HG02970 (cell line): ENCODE measurements around the gene SORCS1.

Experiments
- ATAC-seq: cut with Tn5 transposase; IDR thresholded peaks from one replicate; pipeline ENCODE4 v1.9.1; 2021; ENCODE audit warnings: mild to moderate bottlenecking, moderate library complexity, moderate number of reproducible peaks; ENCODE audit not compliant: unreplicated experiment, low FRiP score

Gene SORCS1

DNA sequence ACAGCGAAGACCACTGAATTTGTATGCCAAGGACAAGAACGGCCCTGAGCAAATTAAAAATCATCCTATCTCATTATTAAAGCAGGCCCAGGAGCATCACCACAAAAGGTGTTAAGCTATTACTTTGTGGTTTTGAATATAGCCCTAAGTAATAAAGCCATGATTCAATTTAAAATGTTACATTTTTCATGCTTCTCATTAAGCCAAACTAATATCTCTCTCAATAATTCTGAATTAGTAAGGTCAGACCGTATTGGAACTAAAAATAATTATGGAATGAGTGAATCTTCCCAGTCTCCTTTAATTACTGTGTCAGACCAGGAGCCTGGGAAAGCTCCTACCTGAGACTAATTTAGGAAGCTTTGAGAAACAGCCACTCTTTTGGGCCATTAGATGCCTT lies 162.4 kb downstream of the SORCS1 start:
- no peak for ATAC-seq

DNA sequence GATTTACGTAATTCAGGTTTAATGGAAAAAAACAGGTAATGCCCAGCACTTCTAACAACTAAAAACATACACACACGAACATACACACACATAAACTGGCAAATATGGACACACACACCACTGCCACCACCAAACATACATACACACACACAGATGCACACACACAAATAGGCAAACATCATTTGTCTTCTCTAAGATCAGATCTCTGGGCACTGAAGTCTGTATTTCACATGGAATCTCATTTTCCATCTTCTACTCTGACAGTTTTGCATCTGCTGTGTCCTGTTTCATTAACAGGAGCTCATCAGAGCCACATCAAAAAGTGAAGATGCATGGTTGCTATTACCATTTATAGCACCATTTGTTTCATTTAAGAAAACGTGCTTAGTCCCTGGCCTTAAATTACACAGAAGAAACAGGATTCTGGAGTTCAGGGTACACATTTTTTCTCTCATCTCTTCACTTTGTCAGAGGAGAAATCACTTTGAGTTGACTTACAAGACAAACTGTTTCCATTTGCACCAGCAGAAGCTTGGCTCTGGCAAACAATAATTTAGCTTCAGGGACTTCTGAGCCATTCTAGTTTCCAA lies 165.3 kb downstream of the SORCS1 start:
- no peak for ATAC-seq

DNA sequence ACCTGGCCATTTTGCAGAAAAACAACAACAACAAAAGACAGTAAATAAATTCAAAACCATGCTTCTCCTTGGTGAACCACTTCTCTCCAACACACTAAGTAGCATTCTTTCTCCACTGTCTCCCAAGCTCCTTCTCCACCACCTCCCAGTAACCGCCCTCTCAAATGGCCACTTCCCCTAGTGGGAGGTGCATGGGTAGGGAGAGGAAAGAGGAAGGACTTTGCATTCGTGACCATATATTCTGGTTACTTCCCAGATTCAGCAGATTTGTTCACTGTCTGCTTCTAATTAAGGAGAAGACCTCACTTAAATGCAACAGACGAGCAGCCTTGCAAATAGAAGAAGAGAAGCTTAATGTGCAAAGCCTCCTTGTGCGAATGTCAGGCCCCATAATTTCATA lies 166.8 kb downstream of the SORCS1 start:
- ATAC-seq = no peak

DNA sequence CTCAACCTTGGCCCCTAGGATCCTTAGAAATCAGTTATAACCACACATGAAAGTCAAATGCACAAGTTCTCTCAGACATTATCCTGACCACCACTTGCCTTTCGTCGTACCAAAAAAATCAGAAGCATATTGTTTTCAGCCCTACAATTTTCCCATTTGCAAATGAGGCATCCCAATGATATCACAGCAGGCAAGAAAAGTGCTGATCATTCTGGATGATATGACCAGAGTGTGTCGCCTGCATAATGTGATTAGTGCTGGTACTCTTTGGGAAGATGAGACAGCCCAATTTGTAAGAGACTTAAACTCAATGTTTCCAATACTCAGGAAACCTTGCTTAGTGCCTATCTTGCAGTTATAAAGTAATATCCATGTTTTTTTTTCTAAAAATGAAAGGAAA lies 168.0 kb downstream of the SORCS1 start:
- ATAC-seq = no peak

DNA sequence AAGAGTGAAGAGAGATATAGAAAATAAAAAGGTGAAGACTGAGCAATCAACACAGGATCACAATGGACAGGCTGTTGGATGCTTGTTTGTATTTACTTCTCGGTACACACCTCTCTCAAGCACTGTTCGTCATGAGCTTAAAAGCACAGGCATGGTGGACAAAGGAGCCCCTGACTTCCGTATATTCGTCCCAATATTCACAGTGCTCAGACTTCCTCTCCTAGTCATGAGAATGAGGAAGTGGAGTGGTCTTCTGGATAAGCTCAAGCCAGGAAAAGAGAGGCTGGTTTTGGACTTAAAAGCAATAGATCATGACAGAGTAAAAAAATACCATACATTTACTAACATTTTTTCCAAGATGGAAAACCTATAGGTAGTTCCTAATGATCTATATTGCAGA lies 172.5 kb downstream of the SORCS1 start:
- ATAC-seq = no peak

DNA sequence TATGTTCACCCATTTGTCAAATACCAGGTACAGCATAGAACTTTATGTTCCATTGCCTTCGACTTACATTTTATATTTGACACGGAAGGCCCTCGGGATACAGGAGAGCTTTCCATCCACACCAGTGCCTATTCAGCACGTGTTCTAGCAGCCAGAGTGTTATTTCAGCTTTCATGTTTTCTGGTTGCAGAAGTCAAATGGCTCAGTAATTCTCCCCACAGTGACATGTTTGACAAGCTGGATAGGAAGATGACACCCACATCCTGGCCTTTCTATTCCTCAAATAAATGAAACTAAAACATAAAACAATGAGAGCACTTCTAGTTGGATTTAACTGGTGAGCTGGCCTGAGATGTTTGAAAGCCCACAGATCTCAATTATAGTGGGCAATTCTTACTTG lies 173.4 kb downstream of the SORCS1 start:
- ATAC-seq = no peak

DNA sequence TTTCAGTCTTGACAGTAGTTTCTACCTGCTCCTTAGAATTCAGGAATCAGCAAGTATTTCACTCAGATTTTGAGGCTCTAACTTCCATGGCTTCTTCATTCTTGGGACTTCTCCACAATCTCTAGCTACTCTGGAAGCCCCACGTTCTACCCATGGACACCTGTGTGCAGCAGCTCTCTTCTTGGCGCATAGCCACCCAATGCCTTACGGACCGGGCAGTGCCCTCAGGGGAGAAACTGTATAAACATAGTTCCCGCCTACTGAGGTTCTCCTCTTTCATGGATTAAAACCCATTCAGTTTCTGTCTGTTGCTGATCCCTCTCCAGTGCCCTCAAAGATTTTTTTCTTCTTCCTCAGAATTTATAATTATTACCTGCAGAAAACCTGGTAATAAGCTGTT lies 177.1 kb downstream of the SORCS1 start:
- no peak for ATAC-seq

DNA sequence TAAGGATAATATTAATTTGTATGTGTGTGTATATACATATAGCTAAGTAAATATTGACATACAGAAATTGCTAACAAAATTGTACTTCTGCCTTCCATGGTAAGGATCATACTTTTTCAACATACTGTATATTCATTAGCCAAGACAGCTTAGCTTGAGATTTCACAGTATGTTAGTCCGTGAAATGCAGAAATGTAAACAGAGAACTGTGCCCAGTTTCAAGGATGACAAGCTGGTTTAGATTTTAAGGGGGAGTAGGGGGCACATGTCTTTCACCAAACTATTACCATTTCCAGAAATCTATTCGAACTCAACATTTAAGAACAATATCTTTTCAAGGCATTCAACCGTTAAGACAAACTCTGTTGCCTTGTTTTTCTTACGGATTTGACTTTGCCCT lies 182.2 kb downstream of the SORCS1 start:
- ATAC-seq = no peak

DNA sequence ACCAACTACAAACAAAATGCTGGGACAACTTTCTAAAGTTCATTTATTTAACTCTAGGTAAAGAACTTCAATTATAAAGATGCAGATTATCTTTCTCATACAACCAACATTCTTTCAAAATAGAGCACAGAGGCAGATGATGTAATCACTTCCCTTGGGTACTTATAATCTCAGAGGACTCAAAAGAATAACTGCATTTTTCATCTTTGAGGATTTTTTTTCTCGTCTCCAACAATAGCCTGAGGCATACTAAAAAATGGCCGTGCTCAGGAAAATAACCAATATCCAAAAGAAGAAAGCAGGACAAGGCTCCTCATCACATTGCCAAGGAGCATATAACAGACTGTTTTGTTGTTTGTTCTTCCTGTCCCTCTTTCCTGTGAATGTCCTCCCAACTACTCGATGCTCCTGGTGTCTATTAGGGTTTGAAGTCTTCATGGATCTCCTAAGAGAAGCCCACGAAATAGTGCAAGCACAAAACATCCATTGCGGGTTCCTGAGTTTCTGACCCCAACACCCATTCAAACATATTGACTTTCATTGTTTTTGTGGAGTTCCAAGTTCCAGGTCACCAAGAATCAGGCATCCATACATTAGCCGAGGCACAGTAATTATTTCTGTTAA lies 182.9 kb downstream of the SORCS1 start:
- no peak for ATAC-seq

DNA sequence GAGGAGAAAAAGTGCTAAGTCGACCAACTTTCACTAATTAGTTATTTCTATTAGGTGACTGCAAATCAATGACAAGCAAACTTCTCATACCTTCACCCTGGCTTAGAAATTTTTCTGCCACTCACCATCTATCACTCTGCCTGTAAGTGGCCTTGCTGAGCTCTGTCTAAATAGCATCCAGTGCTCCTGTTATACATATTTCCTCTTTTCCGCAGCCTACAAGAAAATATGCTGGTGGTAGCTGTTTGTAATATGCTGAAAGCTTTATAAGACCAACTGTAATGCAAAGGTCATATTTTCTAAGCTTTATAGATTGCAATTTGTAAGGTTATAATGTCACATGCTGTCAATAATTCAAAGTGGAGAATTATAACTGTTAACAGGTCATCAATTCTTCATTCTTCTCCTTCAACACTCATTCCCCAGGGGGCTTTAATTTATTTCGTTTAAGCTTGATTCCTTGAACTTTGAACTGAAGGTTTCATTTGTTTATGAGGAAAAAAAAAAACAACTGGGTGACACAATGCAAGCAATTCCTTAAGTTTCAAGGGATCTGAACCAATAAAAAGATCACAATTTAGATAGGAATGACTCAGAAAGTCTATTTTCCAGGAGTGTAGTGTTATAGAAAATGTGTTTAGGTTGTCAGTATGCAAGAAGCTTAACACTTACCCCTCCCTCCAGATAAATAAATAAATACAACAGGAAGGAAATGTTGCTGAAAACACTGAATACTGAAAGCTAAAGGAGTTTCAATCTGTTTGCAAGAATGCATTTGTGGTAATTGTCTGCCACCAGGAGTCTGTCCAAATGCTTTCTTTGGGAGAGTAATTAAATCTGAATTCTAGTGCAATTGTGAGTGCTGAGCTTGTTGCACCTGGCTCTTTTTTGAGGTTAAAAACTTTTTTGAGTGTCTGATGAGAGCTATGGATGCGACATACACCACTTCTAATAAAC lies 183.7 kb downstream of the SORCS1 start:
- no peak for ATAC-seq

DNA sequence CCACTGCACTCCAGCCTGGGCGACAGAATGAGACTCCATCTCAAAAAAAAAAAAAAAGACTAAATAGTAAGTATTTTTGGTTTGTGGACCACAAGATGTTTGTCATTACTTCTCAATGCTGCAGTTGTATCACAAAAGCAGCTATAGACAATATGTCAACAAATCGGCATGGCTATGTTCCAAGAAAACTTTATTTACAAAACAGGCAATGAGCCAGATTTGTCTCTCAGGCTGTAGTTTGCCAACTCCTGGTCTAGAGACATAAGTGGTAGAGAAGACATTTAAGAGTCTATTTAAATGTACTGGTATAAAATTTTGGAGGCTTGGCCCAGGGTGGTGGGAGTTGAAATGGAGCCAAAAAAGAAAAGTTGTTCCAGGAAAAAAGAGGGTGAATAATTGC lies 185.8 kb downstream of the SORCS1 start:
- ATAC-seq = no peak

DNA sequence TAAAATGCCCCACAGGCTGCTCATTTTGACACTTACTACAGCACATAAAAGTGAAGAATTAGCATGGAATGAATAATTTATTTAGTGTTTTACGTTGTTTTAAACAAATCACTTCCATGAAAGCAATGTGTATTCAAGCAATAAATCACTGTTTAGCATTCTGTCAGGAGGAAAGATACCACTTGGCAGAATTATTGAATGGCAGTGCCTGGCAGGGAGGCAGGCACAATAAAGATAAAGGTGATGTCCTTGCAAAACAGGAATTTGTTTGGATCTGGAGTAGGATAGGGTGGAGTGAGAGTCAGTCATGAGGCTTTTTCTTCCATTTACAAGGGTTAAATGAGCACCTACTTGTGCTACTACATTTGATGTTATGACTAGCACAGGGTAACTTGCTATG lies 190.8 kb downstream of the SORCS1 start:
- ATAC-seq = no peak

DNA sequence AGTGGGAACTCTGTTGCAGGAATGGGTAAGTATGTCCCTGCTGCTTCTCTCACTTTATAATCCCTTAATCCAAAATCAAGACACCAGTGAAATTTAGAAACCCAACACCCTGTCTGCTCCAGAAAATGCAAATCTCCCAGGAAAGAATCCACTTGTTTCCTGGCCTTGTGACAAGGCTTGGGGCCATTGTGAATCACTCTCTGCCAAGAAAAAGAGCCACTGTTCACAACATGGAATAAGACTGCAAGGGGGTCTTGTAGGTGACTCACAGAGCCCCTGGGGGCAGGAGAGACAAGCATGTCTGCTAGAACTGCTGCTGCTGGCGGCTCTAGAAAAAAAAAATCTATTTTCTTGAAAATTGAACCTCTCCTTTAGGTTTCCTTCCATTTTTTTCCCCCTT lies 191.2 kb downstream of the SORCS1 start:
- ATAC-seq = no peak

DNA sequence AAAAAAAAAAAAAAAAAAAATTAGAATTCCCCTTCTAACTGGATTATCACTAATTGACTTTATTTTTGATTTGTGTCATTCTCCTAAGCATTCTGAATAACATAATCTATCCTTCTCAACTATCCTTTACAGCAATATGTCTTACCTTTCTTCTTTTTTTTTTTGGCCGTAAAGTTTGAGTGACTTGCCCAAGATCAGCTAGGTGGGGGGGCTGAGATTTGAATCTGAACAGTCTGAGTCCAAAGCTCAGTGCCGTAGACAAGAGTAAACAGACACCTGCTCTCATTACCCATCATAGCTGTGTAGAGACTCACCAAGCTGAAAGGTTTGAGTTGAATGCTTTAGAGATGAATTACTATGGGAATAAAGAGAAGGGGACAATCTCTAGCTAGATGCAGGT lies 192.1 kb downstream of the SORCS1 start:
- ATAC-seq = no peak

DNA sequence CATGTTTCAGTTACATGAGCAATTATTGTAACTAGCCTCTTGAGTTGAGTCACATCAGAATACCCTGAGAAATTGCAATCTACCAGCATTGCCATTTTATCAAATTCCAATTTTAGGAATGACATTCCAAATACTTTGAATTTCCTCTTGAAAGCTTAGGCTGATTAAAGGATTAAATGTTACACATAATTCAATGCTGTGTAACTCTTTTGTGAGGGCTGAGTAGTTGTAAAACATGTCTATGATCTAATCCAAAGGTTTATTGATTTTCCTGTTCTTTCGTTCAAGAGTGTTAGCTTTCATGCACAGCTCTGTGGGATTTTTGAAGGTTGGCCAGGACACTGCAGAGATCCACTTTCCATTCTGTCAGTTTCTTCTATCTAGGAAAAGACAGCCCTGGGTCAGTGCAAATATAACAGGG lies 193.1 kb downstream of the SORCS1 start:
- no peak for ATAC-seq

DNA sequence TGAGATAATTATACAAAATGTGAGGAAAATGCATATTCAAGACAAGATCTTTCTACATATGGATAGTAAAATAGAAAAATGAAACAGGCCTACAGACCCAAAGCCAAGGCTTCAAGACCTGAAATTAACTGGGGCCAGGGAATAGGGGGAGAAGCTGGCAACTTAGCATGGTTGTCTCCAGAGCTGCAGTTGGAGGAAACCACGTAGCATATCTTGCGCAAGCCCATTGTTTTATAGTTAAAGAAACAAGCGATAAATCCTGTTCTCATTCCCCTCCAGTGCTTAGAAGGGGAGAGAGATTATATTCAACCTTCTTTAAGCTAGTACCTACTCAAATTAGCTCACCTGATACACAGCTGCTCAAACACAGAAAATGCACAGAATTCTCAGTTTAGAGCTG lies 197.1 kb downstream of the SORCS1 start:
- no peak for ATAC-seq

DNA sequence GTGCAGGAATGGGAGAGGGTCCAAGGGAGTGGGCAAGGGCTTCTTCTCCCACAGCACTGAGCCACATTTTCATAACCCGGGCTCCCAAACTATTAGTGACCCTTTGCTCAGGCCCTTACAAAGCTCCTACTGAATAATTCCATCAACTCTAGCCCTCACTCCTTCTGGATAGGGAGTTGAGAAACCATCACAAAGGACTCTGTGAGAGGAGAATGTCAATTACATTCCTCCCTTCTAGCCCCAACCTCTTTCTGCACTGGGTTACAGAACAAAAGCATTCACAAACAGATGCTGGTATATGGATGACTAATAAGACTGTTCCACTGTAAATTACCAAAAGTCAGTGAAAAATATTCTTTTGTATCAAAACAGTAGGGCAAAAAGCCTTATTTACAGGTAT lies 203.7 kb downstream of the SORCS1 start:
- ATAC-seq = no peak

DNA sequence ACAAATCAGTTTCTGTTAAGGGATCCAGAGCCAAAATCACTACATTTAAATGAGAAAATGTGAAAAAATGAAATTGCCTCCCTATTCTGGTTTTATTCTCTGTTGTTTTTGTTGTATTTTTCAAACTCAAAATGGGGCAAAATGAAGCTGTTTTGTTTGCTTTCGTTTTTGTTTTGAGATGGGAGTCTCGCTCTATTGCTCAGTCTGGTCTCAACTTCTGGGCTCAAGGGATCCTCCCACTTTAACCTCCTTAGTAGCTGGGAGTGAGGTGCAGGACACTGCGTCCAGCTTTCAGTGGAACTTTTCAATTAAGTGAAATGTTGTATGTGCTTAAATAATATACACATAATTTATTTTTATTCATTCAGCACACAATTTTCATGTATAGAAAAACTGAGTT lies 205.0 kb downstream of the SORCS1 start:
- ATAC-seq = no peak

DNA sequence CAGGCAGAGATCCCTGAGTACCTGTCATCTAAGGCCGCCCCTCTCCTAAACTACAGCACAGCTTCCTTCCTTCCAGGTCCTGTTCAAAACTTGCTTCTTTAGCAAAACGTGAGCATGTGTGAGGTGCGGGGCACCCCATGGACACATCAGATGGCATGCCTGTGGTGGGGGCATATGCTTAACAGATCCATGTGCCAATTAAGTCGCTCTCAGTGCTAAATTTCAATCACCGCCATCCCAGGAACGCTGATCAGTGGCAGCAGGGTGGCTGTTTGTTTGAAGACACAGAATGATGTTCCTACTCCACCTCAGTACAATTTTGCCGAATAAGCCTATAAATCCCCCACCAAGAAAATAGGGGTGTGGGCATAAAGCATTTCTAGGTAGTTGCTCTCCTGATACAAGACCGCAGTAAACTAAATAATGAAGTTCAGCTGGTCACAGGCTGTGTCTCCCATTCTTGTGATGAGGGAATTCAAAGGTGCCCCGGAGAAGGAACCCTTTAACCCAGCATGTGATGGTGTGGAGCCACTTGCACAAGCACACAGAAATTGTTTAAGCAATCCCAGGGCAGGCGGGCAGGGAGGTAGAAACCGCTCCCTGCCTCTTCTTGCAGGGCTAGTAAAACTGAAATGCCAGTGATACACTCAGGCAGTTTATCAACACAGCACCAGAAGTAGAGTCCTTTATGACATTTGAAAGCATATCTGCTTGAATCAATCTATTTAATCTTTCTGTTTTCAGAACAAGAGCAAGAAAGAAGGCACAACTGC lies 205.7 kb downstream of the SORCS1 start:
- ATAC-seq = no peak

DNA sequence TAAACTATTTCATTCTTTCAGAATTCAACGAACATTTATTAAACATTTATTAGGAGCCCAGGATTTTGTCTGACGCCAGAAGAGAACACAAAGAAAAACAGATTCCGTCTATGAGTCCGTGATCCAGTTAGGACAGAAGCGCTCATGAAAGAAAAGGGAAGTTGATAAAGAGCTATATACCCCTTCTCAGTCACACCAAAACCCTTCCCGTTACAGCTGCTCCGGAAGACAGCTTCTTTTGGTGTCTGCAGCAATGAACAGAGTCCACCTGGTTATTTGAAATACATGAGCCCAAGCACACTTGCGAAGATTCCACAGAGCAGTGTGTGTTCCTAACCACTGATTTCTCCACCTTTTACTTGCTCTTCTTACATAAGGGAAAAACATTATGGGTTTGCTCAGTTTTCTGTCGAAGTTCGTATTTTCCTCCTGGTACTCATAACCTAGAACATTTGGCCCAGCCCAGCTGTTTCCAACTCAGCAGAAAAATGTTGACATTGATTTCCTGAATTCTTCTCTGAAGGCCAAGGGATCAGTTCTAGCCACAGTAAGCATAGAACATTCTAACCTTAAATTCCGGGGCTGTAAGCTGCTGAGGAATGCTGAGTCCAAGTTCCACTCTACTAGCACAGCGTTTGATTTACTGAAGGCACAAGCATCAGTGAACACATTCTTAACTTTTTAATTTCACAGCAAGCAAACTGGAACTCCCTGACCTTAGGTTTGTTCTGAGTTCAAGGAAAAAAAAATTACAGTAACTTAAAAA lies 206.5 kb downstream of the SORCS1 start:
- no peak for ATAC-seq
